Measurements from ENCODE around the gene MTG1.

GRCh38 chr10:133458710-133459453 lies 64.9 kb downstream of the MTG1 start:
- no peak for TF ChIP-seq CTCF (IDR thresholded peaks at IDR 0.05)
- no peak for TF ChIP-seq EP300 (IDR thresholded peaks at IDR 0.05)
- TF ChIP-seq POLR2A (IDR thresholded peaks at IDR 0.05) = no peak

All from sigmoid colon (tissue), 4 donors.